Caki2 (cell line): ENCODE results near the gene CDX2. TPM values are rescaled to one million over a fixed set of nuclear protein-coding genes. Genes with fewer than 3 reads are reported as not detected.

ENCODE experiments used
- DNase-seq: peaks from one replicate; pipeline ENCODE4 v3.0.0-alpha.2; 2015; ENCODE audit warnings: low read depth
- in situ Hi-C: cut with HindIII; loops from 2 replicates; pipeline ENCODE4 v1.10.0; 2016; ENCODE audit warnings: low sequenced_read_pairs, low pct_unique_long_range_greater_than_20kb, mixed read lengths
- total RNA-seq: library from RNA; depleted of rRNA; stranded (reverse); fragments of >200 nt; shearing (Covaris generic); gene quantifications from 2 replicates; pipeline ENCODE4 v1.2.3, GENCODE V29; 2014; ENCODE audit warnings: low replicate concordance

The CDX2 gene
- total RNA-seq, 1 experiment from 2014 or later, result not detected

DNA sequence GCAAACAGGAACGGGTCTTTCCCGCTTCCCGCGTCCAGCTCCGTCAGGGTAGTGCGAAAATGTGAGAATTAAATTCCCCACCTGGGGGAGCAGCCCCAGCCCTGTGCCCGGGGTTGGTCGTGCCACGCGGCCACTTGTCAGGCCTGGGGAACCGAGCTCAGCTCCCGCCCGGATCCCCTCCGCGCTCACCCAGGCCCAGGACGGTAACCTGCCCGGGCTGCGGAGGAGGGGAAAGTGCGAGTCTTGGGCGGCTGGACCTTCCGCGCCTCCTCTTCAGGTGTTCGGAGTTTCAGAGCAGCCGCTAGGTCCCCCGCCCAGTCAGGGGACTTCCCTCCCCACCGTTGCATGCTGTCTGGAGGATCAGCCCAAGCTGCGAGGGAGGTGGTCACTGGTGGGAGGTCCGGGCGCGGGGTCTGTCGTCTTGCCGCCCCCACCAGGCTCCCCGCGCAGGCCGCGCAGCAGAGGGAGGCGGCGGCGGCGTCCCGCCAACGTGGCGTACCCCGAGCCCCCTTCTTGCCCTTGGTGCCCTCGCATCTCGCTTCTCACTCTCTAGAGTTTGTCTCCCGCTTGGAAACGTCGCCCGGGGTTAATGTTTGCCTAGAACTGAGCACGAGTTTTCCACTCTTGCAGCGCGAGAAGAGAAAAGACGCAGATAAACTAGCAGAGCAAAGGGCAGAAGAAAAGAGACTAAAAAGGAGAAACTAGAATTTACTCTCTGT lies 11.3 kb upstream of the CDX2 start:
- DNase-seq, result no peak
- in situ Hi-C loops, result no loop called here

DNA sequence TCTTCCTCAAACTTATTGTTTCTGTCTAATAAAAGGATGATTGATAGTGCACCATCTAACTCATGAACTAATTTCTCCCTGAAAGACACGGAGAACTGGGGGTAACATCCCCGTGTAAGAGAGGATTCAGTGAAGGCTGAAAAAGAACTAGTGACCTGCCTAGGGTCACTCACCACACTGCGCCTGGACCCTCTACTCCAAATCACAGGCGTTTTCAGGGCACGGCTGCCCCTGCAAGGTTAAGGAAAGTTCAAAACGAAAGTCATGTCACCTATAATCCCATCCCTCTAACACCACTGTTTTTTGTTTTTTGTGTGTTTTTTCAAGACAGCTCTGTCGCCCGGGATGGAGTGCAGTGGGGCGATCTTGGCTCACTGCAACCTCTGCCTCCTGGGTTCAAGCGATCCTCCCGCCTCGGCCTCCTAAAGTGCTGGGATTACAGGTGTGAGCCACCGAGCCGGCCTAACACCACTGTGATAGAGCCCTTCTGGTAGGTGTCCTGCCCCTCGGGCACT lies 10.7 kb upstream of the CDX2 start:
- in situ Hi-C loops, result no loop called here
- DNase-seq, result no peak

DNA sequence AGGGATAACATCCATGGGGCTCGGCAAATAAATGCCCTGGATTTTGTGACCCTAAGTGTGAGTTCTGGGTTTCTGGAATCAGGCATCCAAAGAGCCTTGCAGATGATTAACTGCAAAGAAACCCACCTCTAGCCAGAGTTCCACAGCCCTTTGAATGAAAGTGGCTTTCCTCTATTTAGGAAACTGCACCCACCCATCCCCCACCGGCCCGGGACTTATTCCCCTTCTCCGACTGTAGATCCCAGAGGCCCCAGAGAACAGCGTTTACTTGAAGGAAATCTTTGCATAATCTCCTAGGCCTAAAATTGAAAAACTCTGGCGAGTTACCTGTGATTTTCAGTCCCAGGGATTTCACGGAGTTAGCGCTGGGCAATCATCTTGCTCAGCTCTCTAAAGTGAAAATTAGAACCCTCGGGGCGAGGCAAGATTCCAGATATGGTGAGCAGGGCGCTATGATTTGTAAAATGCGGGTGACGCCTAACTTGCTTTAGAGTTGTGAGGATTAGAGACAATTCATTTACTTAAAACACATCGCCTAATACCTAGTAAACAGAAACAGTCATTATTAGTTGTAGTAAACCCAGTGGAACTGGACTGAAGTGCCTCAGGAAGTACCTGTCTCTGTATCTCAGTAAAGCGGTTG lies 10.0 kb upstream of the CDX2 start:
- DNase-seq, result no peak
- in situ Hi-C loops, result no loop called here

DNA sequence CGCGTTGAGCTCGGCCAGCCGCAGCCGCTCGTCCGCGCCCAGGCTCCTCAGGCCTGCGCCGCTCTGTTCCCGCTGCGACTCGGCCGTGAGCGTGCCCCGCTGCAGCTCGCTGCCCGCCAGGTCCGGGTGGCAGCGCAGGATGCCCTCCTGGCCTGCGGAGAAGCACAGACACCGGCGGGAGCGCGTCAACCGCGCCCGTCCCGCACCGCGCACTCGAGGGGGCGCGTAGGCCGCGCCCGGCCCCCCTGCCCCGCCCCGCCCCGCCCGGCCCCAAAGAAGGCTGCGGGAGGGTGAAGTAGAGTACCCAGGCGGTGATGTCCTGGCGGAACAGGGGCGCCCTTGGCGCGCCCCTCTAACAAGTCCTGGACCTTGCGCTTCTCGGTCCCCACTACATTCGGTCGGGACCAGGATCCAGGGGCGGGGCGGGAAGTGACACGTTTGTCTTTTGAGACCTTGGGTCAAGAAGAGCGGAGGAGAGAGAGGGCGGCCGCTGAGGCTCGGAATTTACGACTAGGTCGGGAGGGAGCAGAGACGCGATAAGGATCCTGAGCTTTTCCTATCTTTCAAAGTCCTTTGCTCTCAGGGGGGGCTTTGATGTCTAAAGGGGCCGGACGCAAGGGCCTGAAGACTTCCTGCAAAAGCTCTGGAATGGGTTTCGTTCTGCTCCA lies 9.3 kb upstream of the CDX2 start:
- DNase-seq, result no peak
- in situ Hi-C loops, result no loop called here

DNA sequence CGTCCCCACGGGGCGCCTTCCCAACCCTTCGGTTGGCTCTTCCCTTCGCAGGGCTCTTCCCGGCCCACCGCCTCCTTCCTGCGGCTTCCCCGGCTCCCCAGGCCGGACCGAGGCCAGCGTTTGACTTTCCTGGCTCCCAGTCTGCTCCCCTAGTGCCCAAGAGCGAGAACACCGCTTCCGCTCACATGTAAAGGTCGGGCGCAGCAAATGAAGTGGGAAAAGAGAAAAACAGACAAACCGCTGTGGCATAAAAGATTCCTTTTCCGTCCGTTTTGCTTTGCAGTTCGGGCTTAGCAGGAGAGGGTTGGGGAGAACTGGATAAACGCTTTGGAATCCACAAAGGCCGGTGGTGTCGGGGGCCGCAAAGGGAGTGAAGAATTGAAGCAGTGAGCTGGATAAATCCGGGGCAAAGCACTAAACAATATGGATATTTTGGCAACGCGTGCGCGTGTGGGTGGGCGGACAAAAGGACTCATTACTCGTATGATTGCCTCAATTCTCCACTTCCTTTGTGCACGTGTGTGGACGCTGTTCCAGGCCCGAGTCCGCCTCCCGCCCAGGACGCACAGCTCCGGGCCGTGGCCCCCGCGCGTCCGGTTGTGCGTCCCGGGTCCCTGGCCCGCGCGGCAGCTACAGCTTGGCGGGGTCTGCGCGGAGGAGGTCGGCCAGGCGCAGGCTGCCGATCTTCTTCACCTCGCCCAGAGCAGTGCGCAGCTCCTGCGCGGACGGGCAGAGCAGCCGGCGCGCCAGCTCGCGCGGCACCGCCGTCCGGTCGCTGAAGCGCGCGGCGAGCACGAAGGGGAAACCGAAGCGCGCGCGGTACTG lies 8.6 kb upstream of the CDX2 start:
- in situ Hi-C loops, result no loop called here
- DNase-seq, result no peak

DNA sequence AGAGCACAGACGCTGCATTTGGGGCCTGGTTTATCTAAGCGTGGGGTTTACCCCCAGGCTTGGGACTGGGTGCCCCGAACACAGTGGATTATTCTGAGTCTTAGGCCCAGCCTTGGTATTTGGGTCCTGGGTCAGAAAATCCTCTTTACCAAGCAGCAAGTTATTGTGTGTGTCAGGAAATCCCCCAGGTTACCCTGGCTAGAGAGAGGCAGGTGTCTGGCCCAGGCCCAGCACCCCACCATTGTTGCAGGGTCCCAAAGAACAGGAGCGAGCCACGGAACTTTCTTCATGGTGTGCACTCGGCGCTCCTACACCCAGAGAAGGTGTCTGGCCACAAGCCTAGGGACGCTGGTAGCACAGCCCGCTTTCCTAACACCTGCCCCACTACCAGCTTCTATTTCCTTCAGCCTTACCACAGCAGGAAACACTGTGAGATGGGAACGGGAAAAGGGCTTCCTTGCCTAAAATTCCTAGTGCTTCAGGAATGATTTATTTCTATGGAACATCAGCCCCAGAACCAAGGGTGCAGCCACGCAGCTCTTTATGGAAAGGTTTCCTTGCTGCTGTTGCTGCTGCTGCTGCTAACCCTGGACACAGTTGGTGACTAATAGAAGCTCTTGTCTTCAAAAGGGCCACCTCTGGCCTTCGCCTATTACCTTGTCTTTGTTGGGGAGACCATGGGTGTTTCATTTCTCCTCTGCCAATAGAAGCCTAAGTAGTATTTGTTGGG lies 7.4 kb upstream of the CDX2 start:
- no peak for DNase-seq
- in situ Hi-C loops, result no loop called here

DNA sequence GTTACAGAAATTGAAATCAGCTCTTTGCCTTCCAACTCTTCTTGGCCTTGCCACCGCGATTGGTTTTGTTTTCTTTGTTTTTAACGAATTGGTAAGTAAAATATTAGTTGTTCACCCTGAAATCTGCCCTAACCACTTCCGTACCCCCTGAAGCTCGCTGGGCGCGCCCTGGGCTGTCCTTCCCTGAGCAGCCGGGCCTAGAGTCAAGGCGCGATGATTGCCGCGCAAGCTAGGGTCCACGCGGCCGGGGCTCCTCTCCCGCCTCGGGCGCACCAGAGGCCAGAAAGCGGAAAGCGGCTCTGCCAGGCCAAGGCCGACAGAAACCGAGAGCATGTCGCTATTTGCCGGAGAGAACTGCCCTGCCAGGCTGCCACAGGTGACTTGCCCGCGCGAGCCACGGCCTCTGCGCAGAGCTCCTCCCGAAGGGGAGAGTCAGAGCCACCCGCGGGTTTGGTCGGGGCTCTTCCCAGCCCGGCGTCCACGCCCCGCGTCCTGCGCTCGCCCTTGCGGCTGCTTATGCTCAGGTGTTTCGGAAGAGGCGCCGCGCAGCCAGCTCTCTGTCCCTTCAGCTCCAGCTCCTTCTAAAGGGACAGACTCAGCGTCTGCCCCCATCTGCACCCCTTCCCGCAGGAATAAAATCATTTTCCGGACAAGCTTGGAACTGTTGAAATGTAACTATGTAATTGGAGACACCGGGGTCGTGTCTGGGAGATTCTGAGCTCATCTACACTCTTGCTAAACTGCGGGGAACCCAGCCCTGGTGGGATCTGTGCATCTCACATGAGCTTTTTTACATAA lies 6.6 kb upstream of the CDX2 start:
- in situ Hi-C loops, result no loop called here
- DNase-seq, result no peak

DNA sequence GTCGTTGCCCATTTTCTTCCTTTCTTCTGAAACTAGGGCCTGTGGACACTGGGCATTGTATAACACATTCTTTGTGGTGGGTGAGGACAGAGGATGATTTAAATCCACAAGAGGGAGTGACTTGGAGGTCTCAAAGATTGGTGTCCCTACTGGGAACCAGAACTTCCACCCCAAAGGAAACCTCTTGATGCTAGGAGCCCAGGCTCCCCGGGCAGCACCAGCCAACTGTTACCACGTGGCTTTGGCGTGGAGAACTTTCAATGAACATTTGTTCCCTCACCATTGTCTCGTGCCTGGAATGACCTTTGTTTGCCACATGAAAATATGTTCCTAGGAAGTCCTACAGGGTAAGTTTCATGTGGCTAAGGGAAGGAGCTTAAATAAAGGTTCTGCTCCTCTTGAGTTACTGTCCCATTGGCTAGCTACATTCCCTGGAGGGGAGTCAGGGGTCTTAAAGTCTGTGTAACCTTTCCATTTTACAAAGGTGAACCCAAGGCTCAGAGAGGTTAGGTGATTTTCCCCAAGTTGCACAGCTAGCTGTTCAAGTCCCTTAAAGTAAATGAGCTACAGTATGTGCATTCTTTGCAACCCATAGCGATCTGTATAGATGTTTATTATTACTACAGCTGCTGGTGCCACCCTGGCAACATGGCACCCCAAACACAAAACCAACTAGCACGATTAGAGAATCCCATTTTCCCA lies 5.0 kb upstream of the CDX2 start:
- DNase-seq, result no peak
- in situ Hi-C loops, result no loop called here

DNA sequence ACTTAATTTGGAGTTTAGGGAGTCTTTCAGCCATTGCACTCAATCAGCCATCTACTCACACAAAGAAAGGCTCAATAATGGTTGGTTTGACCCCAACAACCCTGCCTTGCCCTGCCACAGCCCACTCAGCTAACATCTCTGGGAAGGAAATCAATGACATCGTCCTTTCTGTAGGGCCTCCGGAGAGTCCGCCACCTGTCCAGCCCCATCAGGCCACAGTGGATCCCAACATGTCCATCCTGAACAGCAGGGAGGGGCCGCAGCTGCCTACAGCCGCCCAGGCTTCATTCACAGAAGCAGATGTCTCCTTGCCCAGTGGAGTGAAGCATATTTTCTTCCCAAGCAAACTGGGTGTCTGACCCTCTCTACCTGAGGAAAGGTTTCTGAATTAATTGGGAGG lies 4.2 kb upstream of the CDX2 start:
- in situ Hi-C loops, result no loop called here
- no peak for DNase-seq

DNA sequence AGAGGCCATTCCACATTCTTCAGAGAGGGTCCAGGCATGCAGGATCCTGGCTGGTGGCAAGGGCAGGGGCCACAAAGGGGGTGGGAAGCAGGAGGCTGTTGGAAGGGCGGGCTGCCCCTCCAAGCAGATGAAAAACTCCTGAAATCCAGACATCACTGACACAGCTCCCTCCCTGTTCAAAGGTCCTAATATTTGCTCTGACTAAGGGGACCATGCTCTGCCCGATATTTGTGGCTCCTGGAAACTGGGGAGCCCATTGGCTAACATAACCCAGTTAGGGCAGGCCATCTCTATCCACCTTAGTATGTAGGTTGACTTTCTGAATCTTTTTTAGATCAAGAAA lies 3.3 kb upstream of the CDX2 start:
- DNase-seq, result no peak

DNA sequence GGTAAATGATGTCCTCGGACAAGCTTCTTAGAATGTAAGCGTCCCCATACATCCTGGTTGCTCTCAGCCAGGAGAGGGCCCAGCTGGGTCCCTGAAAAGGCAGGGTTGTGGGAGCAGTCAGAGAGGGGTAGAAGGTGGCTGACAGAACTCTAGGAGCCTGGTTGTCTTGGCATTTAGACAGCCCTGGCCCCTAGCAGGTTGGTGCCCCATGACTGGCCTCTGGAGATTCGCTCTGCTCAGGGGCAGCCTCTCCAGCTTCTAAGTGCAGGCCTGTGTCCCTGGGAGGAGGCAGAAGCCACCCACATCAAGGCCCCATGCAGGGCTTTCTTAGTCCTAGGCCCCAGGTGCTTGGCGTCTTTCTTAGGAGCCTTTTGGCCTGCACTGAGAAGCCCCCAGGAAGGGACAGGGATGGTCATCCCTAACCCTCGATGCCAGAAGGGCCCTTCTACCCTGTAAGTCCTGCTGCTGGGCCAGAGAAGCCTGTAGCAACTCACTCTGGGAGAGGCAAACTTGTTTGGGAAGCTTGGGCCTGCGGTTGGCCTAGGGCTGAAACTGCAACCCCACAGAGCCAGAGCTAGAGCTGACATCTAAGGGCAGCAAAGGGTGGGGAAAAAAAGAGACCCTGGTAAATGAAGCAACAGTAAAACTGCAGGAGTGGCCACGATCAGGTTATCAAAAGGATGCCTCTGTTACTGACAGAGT lies 2.8 kb upstream of the CDX2 start:
- no peak for DNase-seq
- in situ Hi-C loops, result no loop called here

More for the DNA sequence above, 3.3 kb upstream of the CDX2 start:
- in situ Hi-C loops, result no loop called here

DNA sequence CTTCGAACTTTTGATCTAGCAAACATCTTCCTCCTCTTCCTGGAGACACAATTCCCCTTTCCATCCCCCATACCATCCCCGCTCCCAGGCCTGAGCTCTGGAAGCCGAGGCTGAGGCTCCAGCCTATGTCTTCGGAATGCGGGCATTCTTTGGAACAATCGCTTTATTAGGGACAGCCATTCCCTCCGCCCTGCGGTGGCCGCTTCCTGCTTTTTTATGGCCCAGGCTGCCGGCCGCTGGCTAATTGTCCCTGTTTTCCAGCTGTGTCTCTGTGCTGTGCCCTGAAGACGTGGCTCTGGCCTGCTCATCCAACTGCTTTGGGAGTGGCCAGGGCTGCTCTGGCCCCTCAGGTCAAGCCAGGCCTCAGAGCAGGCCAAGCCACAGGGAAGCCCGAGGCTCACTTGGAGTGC lies 2.1 kb upstream of the CDX2 start:
- in situ Hi-C loops, result no loop called here
- no peak for DNase-seq

DNA sequence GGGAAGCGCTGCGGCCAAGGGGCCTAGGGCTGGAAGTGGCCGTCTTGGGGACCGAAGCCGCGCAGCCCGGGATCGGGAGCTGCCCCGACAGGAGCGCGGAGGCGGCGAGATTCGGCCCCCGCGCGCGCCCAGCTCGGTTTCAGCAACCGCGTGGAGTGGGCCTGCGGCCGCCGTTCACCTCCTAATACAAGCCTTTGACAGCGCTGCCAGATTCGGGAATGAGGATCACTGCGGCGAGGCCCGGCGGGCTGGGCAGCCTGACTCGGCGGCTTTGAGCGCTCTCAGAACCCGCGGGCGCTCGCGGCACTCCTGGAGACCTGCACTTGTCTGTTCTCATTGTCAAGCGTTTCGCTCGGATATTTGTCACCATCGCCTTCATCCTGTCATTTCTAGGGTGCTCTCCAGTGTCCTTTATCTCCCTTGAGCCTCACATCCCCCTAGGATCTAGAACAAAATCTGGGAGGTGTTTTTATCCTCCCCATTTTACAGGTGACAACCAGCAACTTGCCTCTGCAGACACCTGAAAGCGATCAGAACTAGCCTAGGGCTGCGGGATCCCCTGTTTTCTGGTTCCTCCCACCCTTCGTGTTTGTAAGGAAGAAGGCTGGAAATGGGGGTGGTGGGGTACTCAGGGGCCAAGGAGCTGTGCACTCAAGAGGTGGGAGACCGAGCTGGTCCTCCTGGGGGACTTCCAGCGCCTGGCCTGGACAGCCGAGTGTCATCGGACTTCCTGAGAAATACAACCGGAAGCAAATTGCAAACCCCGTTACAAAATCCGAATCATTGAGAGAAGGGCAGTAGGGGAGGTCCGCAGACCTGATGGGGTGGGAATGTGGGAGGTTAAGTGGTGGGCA lies 1.5 kb upstream of the CDX2 start:
- no peak for DNase-seq
- in situ Hi-C loops, result no loop called here

DNA sequence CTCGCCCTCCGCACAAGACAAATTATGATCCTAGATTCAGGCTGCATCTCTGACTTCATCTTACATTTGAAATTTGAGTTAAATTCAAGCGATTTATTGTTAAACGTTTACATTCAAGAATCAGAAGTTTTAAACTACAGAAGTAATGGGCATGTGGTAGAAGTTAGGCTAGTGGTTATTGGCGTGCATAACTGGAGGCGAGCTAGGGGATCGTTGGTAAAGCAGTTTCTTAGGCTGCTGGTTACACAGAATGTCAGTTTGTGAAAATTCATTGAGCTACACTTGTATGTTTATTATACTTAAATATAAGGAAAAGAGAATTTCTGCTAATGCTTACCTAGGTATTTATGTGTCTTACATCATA lies 733 bp upstream of the CDX2 start:
- in situ Hi-C loops, result no loop called here
- DNase-seq, result no peak

DNA sequence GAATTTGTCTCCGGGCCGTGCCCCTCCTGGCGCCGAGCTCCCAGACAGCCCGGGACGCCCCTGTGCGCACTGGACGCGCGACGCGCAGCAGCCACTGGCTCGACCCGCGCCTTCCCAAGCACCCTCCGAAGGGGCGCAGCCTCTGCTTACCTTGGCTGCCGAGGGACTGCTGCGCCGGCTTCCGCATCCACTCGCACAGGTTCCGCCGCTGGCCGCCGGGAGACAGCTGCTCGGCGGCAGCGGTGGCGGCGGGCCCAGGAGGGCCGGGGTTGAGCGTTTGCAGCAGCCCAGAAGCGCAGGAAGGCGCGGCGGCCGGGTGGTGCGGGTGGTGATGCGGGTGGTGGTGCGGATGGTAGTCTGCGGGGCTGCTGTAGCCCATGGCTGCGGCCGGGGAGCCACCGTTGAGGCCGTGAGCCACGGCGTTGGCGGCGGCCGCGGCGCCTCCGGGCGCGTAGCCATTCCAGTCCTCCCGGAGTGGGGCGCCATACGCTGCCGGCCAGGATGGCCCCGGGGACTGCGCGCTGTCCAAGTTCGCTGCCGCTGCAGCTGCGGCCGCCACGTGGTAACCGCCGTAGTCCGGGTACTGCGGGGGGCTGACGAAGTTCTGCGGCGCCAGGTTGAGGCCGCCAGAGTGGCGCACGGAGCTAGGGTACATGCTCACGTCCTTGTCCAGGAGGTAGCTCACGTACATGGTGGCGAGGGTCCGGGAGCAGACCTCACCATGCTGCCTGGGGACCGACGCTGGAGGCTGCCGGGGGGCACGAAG lies 616 bp downstream of the CDX2 start:
- in situ Hi-C loops, result no loop called here
- DNase-seq, result no peak
